Skeletal muscle tissue (tissue), 4 donors: ENCODE results near the gene RNPS1. TPM values are rescaled to one million over a fixed set of nuclear protein-coding genes. Genes with fewer than 3 reads are reported as not detected.

Experiments
- H3K27ac ChIP-seq: one replicate; pipeline ENCODE4 v1.7.0; 2013; ENCODE audit warnings: mild to moderate bottlenecking, low read depth, low read length, inconsistent platforms
- H3K27me3 ChIP-seq, 3 donors: one replicate each; pipeline ENCODE4 v1.7.0; 2013; ENCODE audit warnings: low read length in 3 of 3; ENCODE audit not compliant: control insufficient read depth in 3 of 3, insufficient read depth in 3 of 3
- H3K36me3 ChIP-seq, 3 donors: one replicate each; pipeline ENCODE4 v1.7.0; 2013; ENCODE audit warnings: low read length in 3 of 3; ENCODE audit not compliant: control insufficient read depth in 3 of 3, insufficient read depth in 3 of 3
- H3K4me1 ChIP-seq, 3 donors: one replicate each; pipeline ENCODE4 v1.7.0; 2013; ENCODE audit warnings: low read length in 3 of 3, mild to moderate bottlenecking in 3 of 3; ENCODE audit not compliant: control insufficient read depth in 3 of 3, insufficient read depth in 3 of 3
- H3K4me3 ChIP-seq, 3 donors: one replicate each; pipeline ENCODE4 v1.7.0; 2013; ENCODE audit warnings: low read length in 3 of 3
- H3K9ac ChIP-seq, 3 donors: one replicate each; pipeline ENCODE4 v1.7.0; 2013; ENCODE audit warnings: low read length in 3 of 3, mild to moderate bottlenecking in 3 of 3, moderate library complexity in 2 of 3, low read depth in 1 of 3
- H3K9me3 ChIP-seq, 3 donors: one replicate each; pipeline ENCODE4 v1.7.0; 2013; ENCODE audit warnings: low read length in 3 of 3; ENCODE audit not compliant: control insufficient read depth in 3 of 3
- total RNA-seq: library from RNA; depleted of rRNA; stranded (reverse); fragments of >200 nt; gene quantifications from one replicate; pipeline ENCODE4 v1.2.3, GENCODE V29; 2014
- donor health status: Osteomylitis.

RNPS1 gene
- total RNA-seq, 1 donor from 2014 or later = 42.3 TPM

- no peak overlapping the region for H3K9ac ChIP-seq
- H3K4me1 ChIP-seq = peaks cover 25 to 30% (median 25%) of the 10 kb centered on the region in 3 donors
- no peak overlapping the region for H3K27ac ChIP-seq
- H3K36me3 ChIP-seq = no peaks in the 10 kb centered on the region
- no peaks in the 10 kb centered on the region for H3K27me3 ChIP-seq
- no peaks in the 10 kb centered on the region for H3K9me3 ChIP-seq
- H3K4me3 ChIP-seq = no peak overlapping the region
Observed at GRCh38 chr16:2216330-2216729, 51.6 kb downstream of the RNPS1 start.

GRCh38 chr16:2214719-2214968 is 53.3 kb downstream of the RNPS1 start, which contains the start of gene PGP:
Gene PGP (minus strand): TSS chr16:2214840. CDS start chr16:2214777, 63 bp downstream.
- peak within 1 kb of the TSS; percentile 88 to 91 (median 89) for H3K4me3 ChIP-seq
- H3K36me3 ChIP-seq = peaks cover 0 to 5% (median 3%) of the 10 kb centered on the region in 3 donors

GRCh38 chr16:2213817-2214718 is 53.9 kb downstream of the RNPS1 start:
- no peaks in the 10 kb centered on the region for H3K9me3 ChIP-seq
- peaks cover 5 to 11% (median 7%) of the 10 kb centered on the region in 3 donors for H3K36me3 ChIP-seq
- peaks cover 39 to 50% (median 45%) of the 10 kb centered on the region in 3 donors for H3K4me1 ChIP-seq
- no peaks in the 10 kb centered on the region for H3K27me3 ChIP-seq
- peak overlapping the region; percentile 73 to 98 (median 92) for H3K9ac ChIP-seq
- H3K4me3 ChIP-seq = peak overlapping the region; percentile 86 to 91 (median 87)
- peak overlapping the region; percentile 77 for H3K27ac ChIP-seq

More at GRCh38 chr16:2214719-2214968, 53.3 kb downstream of the RNPS1 start, which contains the start of gene PGP:
- H3K27me3 ChIP-seq = no peaks in the 10 kb centered on the region
- no peaks in the 10 kb centered on the region for H3K9me3 ChIP-seq
- H3K9ac ChIP-seq = peak within 1 kb of the TSS; percentile 81 to 98 (median 94)
- H3K4me1 ChIP-seq = peaks cover 39 to 46% (median 42%) of the 10 kb centered on the region in 3 donors
- peak within 1 kb of the TSS; percentile 89 for H3K27ac ChIP-seq

- no peaks in the 10 kb centered on the region for H3K27me3 ChIP-seq
- peak overlapping the region; percentile 86 to 91 (median 87) for H3K4me3 ChIP-seq
- peak overlapping the region; percentile 73 to 98 (median 92) for H3K9ac ChIP-seq
- H3K9me3 ChIP-seq = no peaks in the 10 kb centered on the region
- H3K36me3 ChIP-seq = peaks cover 19 to 24% (median 19%) of the 10 kb centered on the region in 3 donors
- H3K4me1 ChIP-seq = peaks cover 40 to 57% (median 50%) of the 10 kb centered on the region in 3 donors
- peak overlapping the region; percentile 77 for H3K27ac ChIP-seq
Observed at GRCh38 chr16:2212362-2213324, 55.3 kb downstream of the RNPS1 start.

- Histone ChIP-seq H3K4me1 (peaks cover 47 to 64% (median 51%) of the 10 kb centered on the region in 3 donors), H3K27ac (peak overlapping the region; percentile 75)
Observed at GRCh38 chr16:2211923-2212347, 56.0 kb downstream of the RNPS1 start.

GRCh38 chr16:2210386-2211365 is 57.2 kb downstream of the RNPS1 start, which contains the start of gene BRICD5:
Gene BRICD5 (minus strand): TSS chr16:2210863. CDS start chr16:2210833, 30 bp downstream.
- peak within 1 kb of the TSS; percentile 75 for H3K27ac ChIP-seq
- peak within 1 kb of the TSS; percentile 23 to 98 (median 82) for H3K9ac ChIP-seq
- H3K36me3 ChIP-seq = peaks cover 27 to 35% (median 28%) of the 10 kb centered on the region in 3 donors
- no peaks in the 10 kb centered on the region for H3K27me3 ChIP-seq
- peak within 1 kb of the TSS in 2 of 3 donors; percentile 45 to 48 for H3K4me3 ChIP-seq
- peaks cover 58 to 74% (median 63%) of the 10 kb centered on the region in 3 donors for H3K4me1 ChIP-seq
- no peaks in the 10 kb centered on the region for H3K9me3 ChIP-seq

More at GRCh38 chr16:2211923-2212347, 56.0 kb downstream of the RNPS1 start:
- Histone ChIP-seq H3K27me3 (no peaks in the 10 kb centered on the region), H3K9me3 (no peaks in the 10 kb centered on the region), H3K36me3 (peaks cover 25 to 31% (median 26%) of the 10 kb centered on the region in 3 donors), H3K9ac (peak overlapping the region; percentile 38 to 98 (median 82)), H3K4me3 (peak overlapping the region; percentile 45 to 54 (median 48))

- Histone ChIP-seq H3K4me1 (peaks cover 58 to 75% (median 64%) of the 10 kb centered on the region in 3 donors), H3K9ac (peak overlapping the region in 1 of 3 donors; percentile 98), H3K27ac (no peak overlapping the region), H3K4me3 (no peak overlapping the region), H3K27me3 (no peaks in the 10 kb centered on the region), H3K36me3 (peaks cover 27 to 35% (median 28%) of the 10 kb centered on the region in 3 donors), H3K9me3 (no peaks in the 10 kb centered on the region)
Observed at GRCh38 chr16:2210009-2210332, 58.0 kb downstream of the RNPS1 start.

- Histone ChIP-seq H3K4me1 (peaks cover 63 to 80% (median 69%) of the 10 kb centered on the region in 3 donors), H3K27me3 (no peaks in the 10 kb centered on the region), H3K27ac (no peak overlapping the region), H3K36me3 (peaks cover 27 to 35% (median 28%) of the 10 kb centered on the region in 3 donors), H3K9ac (peak overlapping the region in 1 of 3 donors; percentile 98), H3K4me3 (no peak overlapping the region), H3K9me3 (no peaks in the 10 kb centered on the region)
Observed at GRCh38 chr16:2209258-2210008, 58.5 kb downstream of the RNPS1 start.
